Neural progenitor cell (in vitro differentiated cells): ENCODE data around the gene ETHE1.

Experiments used
- CTCF ChIP-seq: fragments of 200-600 bp; sonication (generic); IDR thresholded peaks from 2 replicates; pipeline ENCODE4 v1.5.1; 2017; ENCODE audit warnings: antibody characterized with exemption, mild to moderate bottlenecking
- EZH2 ChIP-seq: fragments of 200-600 bp; sonication (generic); IDR thresholded peaks from 2 replicates; pipeline ENCODE4 v1.6.1; 2017; ENCODE audit warnings: antibody characterized with exemption, mild to moderate bottlenecking, moderate library complexity

- no peak for TF ChIP-seq CTCF
- TF ChIP-seq EZH2, result no peak
These were observed 66.5 kb downstream of the ETHE1 start for GRCh38 chr19:43460362-43461016.
